ENCODE results near the gene NBPF3.
A peak's percentile ranks its signal among the peaks of the same experiment; 100 is the strongest.

GRCh38 chr1:21508580-21509350, 68.8 kb downstream of the NBPF3 start:
- TF ChIP-seq POLR2AphosphoS5 (IDR thresholded peaks at IDR 0.05; ENCODE audit: insufficient read depth, low read depth, low read length) = no peak
- no peak for TF ChIP-seq MYC (IDR thresholded peaks at IDR 0.05; ENCODE audit: low read depth, low read length)
- TF ChIP-seq, protein P1, sequence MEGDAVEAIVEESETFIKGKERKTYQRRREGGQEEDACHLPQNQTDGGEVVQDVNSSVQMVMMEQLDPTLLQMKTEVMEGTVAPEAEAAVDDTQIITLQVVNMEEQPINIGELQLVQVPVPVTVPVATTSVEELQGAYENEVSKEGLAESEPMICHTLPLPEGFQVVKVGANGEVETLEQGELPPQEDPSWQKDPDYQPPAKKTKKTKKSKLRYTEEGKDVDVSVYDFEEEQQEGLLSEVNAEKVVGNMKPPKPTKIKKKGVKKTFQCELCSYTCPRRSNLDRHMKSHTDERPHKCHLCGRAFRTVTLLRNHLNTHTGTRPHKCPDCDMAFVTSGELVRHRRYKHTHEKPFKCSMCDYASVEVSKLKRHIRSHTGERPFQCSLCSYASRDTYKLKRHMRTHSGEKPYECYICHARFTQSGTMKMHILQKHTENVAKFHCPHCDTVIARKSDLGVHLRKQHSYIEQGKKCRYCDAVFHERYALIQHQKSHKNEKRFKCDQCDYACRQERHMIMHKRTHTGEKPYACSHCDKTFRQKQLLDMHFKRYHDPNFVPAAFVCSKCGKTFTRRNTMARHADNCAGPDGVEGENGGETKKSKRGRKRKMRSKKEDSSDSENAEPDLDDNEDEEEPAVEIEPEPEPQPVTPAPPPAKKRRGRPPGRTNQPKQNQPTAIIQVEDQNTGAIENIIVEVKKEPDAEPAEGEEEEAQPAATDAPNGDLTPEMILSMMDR (IDR thresholded peaks at IDR 0.05; ENCODE audit: extremely low read depth in 1 of 2, insufficient read depth in 1 of 2, low read depth in 1 of 2, low read length in 2 of 2) = peak; percentile 35 to 76
- no peak for TF ChIP-seq POLR2A (IDR thresholded peaks at IDR 0.05; ENCODE audit: low read depth, low read length)
- no peak for TF ChIP-seq EZH2 (IDR thresholded peaks at IDR 0.05; ENCODE audit: borderline replicate concordance, low read depth, low read length, severe bottlenecking)
